ENCODE data around the gene ADGRL4. TPM values are rescaled to one million over a fixed set of nuclear protein-coding genes. Genes with fewer than 3 reads are reported as not detected.

The ADGRL4 gene
- total and polyA plus RNA-seq, 10 donors: 7.5 to 94.5 (median 59.8) TPM

- Histone ChIP-seq H3K4me1 (no peaks in the 10 kb centered on the region), H3K4me3 (no peak overlapping the region), H3K27me3 (replicated peaks in 1 of 7) (no peaks in the 10 kb centered on the region), H3K9me3 (no peaks in the 10 kb centered on the region), H3K36me3 (no peaks in the 10 kb centered on the region), H3K27ac (no peak overlapping the region)
- DNase-seq: no peak
- WGBS, 5 donors: 82 to 91% (median 88%) methylated on average over 2 of the region's 2 CpGs
- intact Hi-C loops (cut with DNase I; ENCODE audit: low total_unique reads): no loop called here
- TF ChIP-seq POLR2A (IDR thresholded peaks at IDR 0.05) (no peak), CTCF (IDR thresholded peaks at IDR 0.05 in 8 of 11, conservative IDR thresholded peaks at IDR 0.05 in 3 of 11) (no peak), POLR2AphosphoS5 (IDR thresholded peaks at IDR 0.05) (no peak)
Measured at GRCh38 chr1:78894811-78895210, 111.7 kb downstream of the ADGRL4 start.

GRCh38 chr1:78892260-78892840, 114.2 kb downstream of the ADGRL4 start:
- Histone ChIP-seq H3K27me3 (replicated peaks in 1 of 7) (no peaks in the 10 kb centered on the region), H3K9me3 (no peaks in the 10 kb centered on the region), H3K4me1 (no peaks in the 10 kb centered on the region), H3K4me3 (no peak overlapping the region), H3K27ac (no peak overlapping the region), H3K36me3 (no peaks in the 10 kb centered on the region)
- intact Hi-C loops (cut with DNase I; ENCODE audit: low total_unique reads): no loop called here
- WGBS, 5 donors: 79 to 87% (median 84%) methylated on average over 3 of the region's 3 CpGs
- no peak for DNase-seq
- TF ChIP-seq POLR2AphosphoS5 (IDR thresholded peaks at IDR 0.05) (no peak), CTCF (IDR thresholded peaks at IDR 0.05 in 8 of 11, conservative IDR thresholded peaks at IDR 0.05 in 3 of 11) (no peak), POLR2A (IDR thresholded peaks at IDR 0.05) (no peak)

- Histone ChIP-seq H3K9me3 (no peaks in the 10 kb centered on the region), H3K4me3 (no peak overlapping the region), H3K27me3 (replicated peaks in 1 of 7) (no peaks in the 10 kb centered on the region), H3K36me3 (no peaks in the 10 kb centered on the region), H3K27ac (no peak overlapping the region), H3K4me1 (no peaks in the 10 kb centered on the region)
- 91 to 98% (median 97%) methylated on average over 2 of the region's 2 CpGs for WGBS, 5 donors
- intact Hi-C loops (cut with DNase I; ENCODE audit: low total_unique reads): no loop called here
- TF ChIP-seq POLR2A (IDR thresholded peaks at IDR 0.05): no peak
- no peak for TF ChIP-seq POLR2AphosphoS5 (IDR thresholded peaks at IDR 0.05)
- no peak for TF ChIP-seq CTCF (IDR thresholded peaks at IDR 0.05 in 8 of 11, conservative IDR thresholded peaks at IDR 0.05 in 3 of 11)
- DNase-seq: no peak
Measured at GRCh38 chr1:78887458-78887857, 119.1 kb downstream of the ADGRL4 start.

GRCh38 chr1:78884685-78885452, 121.7 kb downstream of the ADGRL4 start:
- TF ChIP-seq POLR2AphosphoS5 (IDR thresholded peaks at IDR 0.05) (no peak), POLR2A (IDR thresholded peaks at IDR 0.05) (no peak), CTCF (IDR thresholded peaks at IDR 0.05 in 8 of 11, conservative IDR thresholded peaks at IDR 0.05 in 3 of 11) (no peak)
- intact Hi-C loops (cut with DNase I; ENCODE audit: low total_unique reads): no loop called here
- Histone ChIP-seq H3K36me3 (no peaks in the 10 kb centered on the region), H3K27ac (no peak overlapping the region), H3K27me3 (replicated peaks in 1 of 7) (no peaks in the 10 kb centered on the region), H3K4me1 (no peaks in the 10 kb centered on the region), H3K4me3 (no peak overlapping the region), H3K9me3 (no peaks in the 10 kb centered on the region)
- no peak for DNase-seq
- WGBS, 5 donors: 55 to 73% (median 69%) methylated on average over 6 of the region's 6 CpGs

All from spleen (tissue), 11 donors.